PFSK-1 (cell line): ENCODE results near the gene GDF2. TPM values are rescaled to one million over a fixed set of nuclear protein-coding genes. Genes with fewer than 3 reads are reported as not detected.

Experiments used
- FOXP2 ChIP-seq: optimal IDR thresholded peaks from 2 replicates; pipeline ENCODE3; 2011; ENCODE audit warnings: borderline replicate concordance, control low read depth, inconsistent platforms; ENCODE audit not compliant: insufficient read depth; ENCODE audit errors: extremely low read length, extremely low read depth
- POLR2AphosphoS5 ChIP-seq: IDR thresholded peaks from 2 replicates; pipeline ENCODE4 v1.6.1; 2012; ENCODE audit warnings: low read depth, mild to moderate bottlenecking, control low read depth, low read length, moderate library complexity
- REST ChIP-seq, 2 experiments: IDR thresholded peaks; 2 replicates each; pipeline versions ENCODE4 v1.6.1 to v1.8.0; 2011 to 2012; ENCODE audit warnings: low read depth in 2 of 2, low read length in 2 of 2, control low read depth in 1 of 2, inconsistent platforms in 1 of 2, mild to moderate bottlenecking in 1 of 2, moderate library complexity in 1 of 2; ENCODE audit not compliant: insufficient read depth in 1 of 2
- SIN3A ChIP-seq: IDR thresholded peaks from 2 replicates; pipeline ENCODE4 v1.6.1; 2012; ENCODE audit warnings: mild to moderate bottlenecking, low read length, moderate library complexity, borderline replicate concordance; ENCODE audit not compliant: insufficient read depth
- TAF1 ChIP-seq: IDR thresholded peaks from 2 replicates; pipeline ENCODE4 v1.6.1; 2012; ENCODE audit warnings: low read length, control low read depth, borderline replicate concordance; ENCODE audit not compliant: insufficient read depth
- polyA plus RNA-seq: library from polyadenylated mRNA; unstranded; fragments of >200 nt; gene quantifications from one replicate; pipeline ENCODE4 v1.2.1, GENCODE V29; 2012; ENCODE audit warnings: low read depth, missing spikeins; ENCODE audit not compliant: insufficient read length

The GDF2 gene
- not detected for polyA plus RNA-seq

- no peak for TF ChIP-seq TAF1
- TF ChIP-seq FOXP2 = no peak
- no peak for TF ChIP-seq POLR2AphosphoS5
- no peak for TF ChIP-seq SIN3A
- no peak for TF ChIP-seq REST (IDR thresholded peaks at IDR 0.05; ENCODE audit: insufficient read depth in 1 of 2, low read depth in 2 of 2, low read length in 2 of 2)
Observed at GRCh38 chr10:47322300-47323061, at the start of gene GDF2. Gene GDF2, plus strand, starts transcription at chr10:47322454. Its CDS starts 215 bp downstream, at chr10:47322669.

- TF ChIP-seq TAF1 (no peak), POLR2AphosphoS5 (no peak), SIN3A (no peak), FOXP2 (no peak), REST (IDR thresholded peaks at IDR 0.05; ENCODE audit: insufficient read depth in 1 of 2, low read depth in 2 of 2, low read length in 2 of 2) (no peak)
Observed at GRCh38 chr10:47276071-47276470, 46.2 kb upstream of the GDF2 start.

GRCh38 chr10:47276576-47277351 lies 45.5 kb upstream of the GDF2 start:
- TF ChIP-seq REST (IDR thresholded peaks at IDR 0.05; ENCODE audit: insufficient read depth in 1 of 2, low read depth in 2 of 2, low read length in 2 of 2) (no peak), TAF1 (no peak), SIN3A (no peak), FOXP2 (no peak), POLR2AphosphoS5 (no peak)

- TF ChIP-seq FOXP2 (no peak), POLR2AphosphoS5 (no peak), REST (IDR thresholded peaks at IDR 0.05; ENCODE audit: insufficient read depth in 1 of 2, low read depth in 2 of 2, low read length in 2 of 2) (no peak), SIN3A (no peak), TAF1 (no peak)
Observed at GRCh38 chr10:47277352-47278151, 44.7 kb upstream of the GDF2 start.
